GM18526 (cell line): ENCODE results near the gene FAF1.

Source experiments
- POLR2A ChIP-seq: IDR thresholded peaks from 3 replicates; pipeline ENCODE4 v1.6.1; 2011; ENCODE audit not compliant: insufficient read length; ENCODE audit errors: extremely low read depth

The FAF1 gene

DNA sequence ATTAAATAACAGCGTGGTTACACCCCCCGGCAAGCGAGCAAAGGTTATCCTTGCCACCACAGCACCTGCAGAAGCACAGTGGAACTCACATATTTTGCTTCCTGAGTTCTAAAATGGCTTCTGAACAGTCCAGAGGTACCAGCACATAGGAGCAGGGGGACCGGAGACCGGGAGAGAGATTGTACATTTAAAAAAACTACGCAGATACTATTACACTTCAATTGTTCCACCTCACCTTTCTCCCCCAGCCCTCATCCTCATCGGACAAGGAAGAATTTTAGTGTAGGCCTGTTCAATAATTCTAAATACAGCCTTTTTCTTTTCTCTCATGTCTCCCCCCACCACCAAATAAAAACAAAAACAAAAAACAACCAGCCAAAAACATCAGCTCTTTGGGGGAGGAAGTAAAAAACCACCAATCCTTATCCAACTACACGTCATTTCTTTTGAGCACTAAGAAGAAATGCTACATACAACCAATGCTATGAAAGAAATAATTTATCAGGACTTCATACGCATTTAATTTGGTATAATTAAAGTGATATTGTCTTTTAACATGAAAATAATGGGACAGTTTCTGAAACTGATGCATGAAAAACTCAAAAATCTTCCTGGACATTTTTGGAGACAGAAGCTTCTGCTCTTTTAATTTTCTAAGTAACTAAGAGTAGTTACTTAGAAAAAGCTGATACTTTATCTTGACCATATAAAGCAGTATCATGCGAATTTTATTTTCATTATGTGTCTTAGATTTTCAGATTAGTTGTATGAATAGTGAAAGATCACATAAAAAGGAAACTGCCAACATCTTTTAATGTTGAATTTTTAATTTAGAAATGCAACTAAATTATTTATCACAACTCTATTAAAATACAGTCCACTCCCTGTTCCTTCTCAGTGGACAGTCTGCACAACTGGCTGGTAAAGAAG lies 19.1 kb upstream of the FAF1 start:
- no peak for TF ChIP-seq POLR2A

DNA sequence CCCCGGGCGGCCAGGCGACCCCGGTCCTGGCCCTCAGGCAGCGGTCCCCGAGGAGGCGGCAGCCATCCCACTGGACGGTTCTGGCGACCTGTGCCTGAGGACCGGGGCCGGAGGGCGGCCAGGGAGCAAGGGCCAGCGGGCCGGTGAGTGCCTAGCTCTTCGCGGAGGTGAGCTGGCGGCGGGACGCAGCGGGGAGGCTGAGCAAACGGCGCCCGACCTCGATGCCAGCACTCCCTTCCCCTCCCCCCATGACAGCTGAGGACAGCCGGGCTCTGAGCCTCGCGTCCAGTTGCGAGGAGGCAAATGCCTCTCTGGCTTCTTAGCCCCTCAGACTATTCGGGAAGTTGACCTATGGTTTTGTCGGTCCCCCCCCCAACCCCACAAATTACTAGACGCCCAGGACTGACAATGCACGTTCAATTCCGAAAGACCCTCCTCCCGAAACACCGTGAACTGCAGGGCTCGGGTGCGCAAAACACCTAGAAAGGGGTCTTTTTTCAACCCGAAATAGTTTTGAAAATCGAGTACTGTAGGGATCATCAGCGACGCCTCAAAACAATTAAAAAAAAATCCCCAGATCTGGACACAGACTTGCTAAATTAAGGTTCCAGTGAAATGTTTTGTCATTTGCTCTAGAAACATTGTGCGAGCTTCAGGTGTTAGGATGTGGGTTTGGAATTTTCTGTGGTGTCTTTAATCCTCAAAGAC lies 18.2 kb upstream of the FAF1 start:
- peak; percentile 57 for TF ChIP-seq POLR2A

GRCh38 chr1:50977575-50978143 lies 17.6 kb upstream of the FAF1 start:
- TF ChIP-seq POLR2A = no peak

DNA sequence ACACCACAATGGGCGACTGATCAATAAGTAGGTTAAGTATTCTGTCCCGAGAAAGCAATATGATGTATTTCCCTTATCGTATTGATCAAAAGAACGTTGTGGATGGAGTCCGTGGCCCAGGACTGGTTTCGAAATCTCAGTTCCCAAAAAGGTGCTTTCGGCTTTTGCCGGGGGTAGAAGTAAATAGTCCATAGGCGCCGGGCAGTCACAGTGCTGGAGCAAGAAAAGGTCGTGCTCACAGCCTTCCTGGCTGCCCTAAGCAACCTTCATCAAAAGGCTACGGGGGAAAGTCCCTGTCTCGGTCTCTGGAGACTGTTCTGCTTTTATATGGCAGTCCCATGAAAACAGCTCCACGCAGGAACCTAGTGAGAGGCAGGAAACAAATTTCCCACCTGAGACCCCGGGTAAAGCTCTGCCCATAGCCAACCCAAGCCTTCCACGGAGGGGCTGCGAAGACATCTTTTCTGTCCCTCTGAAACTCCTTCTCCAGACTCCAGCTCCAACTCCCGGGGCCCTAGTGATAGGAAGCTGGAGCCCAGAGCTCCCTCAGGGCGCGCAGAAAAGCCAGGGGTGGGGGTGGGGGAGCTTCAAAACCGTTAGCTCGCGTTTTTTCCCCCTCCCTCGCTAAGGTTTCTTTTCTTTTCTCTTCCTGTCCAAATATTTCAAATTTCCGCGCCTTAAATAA lies 17.0 kb upstream of the FAF1 start:
- TF ChIP-seq POLR2A = no peak

DNA sequence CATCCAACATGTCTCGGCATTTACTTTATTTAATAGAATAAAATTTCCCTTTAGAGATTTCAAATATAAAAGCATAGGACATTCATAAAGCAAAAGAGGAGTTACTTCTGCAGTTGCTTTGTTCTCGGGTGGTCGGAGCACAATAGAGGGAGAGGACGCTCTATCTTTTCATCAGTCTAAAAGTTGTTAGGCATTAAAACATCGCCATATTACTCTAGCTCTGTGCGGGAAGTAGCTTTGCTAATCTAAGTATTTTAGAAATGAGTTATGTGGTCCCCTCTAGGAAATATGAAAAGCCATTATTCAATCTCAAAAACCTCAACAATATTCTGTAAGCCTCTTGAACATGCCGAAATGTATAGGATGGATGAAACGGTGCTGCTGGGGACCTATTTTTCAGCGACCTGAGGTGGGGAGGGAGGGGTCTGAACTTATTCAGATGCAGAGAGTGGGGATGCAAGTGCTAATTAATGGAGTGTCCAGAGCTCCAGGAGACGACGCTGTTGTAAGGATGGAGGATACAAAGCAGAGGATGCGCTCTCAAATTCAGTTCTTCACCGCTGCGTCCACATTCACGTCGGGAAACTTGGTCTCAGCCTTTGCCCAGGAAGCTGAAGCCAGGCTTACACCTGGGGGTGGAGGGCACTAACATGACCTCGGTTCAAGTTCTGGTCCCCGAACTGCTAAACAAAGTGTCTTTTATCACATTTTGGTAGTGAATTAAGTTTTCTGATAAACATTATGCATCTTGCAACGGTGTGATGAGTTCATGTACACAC lies 16.2 kb upstream of the FAF1 start:
- no peak for TF ChIP-seq POLR2A

GRCh38 chr1:50975436-50975835 lies 15.4 kb upstream of the FAF1 start:
- TF ChIP-seq POLR2A = no peak

DNA sequence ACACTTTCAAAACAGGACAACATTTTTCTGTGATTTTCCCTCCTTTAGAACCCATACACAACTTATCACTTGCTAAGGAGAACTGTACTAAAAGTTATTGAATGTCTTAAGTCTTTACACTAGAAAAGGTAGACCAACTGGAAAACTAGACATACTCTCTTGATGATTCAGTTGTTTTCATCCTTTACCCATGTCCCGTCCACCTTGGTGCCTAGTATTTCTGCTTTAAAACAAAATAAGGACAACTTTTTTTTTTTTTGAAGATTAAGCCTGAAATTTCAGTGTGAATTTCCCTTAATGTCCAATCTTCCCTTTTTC lies 14.5 kb upstream of the FAF1 start:
- TF ChIP-seq POLR2A = no peak

GRCh38 chr1:50973875-50974617 lies 14.0 kb upstream of the FAF1 start:
- TF ChIP-seq POLR2A = no peak

DNA sequence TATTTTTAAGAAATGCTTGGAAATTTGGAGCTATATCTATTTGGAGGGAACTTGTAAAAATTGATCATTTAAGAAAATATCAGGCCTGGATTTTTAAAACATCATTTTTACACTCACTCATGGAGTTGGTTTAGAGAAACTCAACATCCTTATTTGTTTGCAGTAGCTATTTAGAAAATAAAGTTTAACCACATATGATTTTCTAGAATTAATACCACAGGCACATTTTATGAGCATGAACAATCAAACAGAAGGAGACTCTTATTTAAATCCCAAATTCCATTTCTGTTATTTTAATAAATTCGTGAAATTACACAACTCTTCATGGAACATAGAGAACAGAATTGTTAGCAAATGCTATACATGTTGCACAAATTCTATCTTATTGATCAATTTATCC lies 13.2 kb upstream of the FAF1 start:
- no peak for TF ChIP-seq POLR2A

- no peak for TF ChIP-seq POLR2A
These were observed 12.7 kb upstream of the FAF1 start for GRCh38 chr1:50972766-50973165.

DNA sequence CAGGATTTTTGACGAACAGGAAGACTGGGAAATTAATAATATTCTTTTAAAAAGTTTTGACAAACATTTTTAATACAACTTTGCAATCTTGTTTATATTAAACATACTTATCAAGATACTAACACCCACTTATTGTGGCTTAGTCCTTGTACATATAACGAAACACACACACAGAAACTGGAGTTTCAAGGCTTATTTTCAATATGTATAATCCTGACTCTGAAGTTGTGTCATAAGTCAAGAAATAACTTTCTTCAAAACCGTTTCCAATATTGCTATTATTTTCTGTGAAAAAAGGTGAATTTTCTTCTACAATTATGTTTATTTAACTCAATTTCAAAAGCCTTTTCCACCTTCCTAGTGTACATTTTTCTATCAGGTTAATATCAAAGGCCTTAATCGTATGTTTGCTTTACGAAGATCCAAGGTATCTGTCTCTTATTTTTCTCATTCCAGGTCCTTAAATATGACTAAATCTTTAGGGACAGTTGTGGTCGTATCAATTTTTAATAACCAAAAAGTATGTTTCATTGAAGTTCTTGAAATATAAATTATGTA lies 11.8 kb upstream of the FAF1 start:
- TF ChIP-seq POLR2A = no peak

DNA sequence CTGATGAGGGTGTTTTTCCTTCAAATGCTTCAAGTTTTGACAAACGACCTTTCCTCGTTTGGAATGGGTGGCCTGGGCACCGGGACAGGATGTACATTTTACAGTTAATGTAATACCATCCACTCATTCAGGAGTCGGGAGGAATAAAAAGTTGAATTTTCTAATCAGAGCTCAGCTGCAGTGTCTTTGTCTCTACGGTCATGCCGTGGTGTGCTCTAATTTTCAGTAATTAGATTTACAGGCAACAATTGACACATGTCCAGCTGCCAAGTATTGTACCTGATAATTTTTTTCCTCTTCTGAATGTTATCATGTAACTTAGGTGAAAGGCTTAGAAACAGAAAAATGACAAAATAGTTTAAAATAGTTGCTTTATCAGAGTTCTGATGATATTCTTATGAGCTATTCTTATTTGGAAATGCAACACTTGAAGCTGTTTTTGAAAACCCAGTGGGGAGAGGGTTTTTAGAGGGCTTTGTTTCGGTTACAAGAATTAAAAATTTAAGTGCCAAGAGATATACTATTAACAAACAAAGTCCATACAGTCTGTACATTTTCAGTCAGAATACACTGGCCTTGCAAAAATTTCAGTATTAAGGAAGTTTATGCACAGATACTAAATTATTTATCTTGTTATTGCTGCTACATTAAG lies 11.0 kb upstream of the FAF1 start:
- no peak for TF ChIP-seq POLR2A

GRCh38 chr1:50970509-50970887 lies 10.4 kb upstream of the FAF1 start:
- no peak for TF ChIP-seq POLR2A
